HFFc6 (cell line): Measurements from ENCODE around the gene F5. TPM values are rescaled to one million over a fixed set of nuclear protein-coding genes. Genes with fewer than 3 reads are reported as not detected.

ENCODE experiments used
- DNase-seq: peaks from one replicate; pipeline ENCODE4 v3.0.0-alpha.2; 2018
- H3K27ac Mint-ChIP-seq: 2 replicates; pipeline ENCODE4 v1.8.0; 2020; ENCODE audit warnings: mild to moderate bottlenecking, mixed read lengths
- H3K27me3 Mint-ChIP-seq: 2 replicates; pipeline ENCODE4 v1.8.0; 2021; ENCODE audit warnings: mild to moderate bottlenecking, moderate library complexity, mixed read lengths; ENCODE audit not compliant: insufficient read depth
- H3K36me3 Mint-ChIP-seq: 2 replicates; pipeline ENCODE4 v1.8.0; 2021; ENCODE audit warnings: low read depth, mixed read lengths
- H3K4me1 Mint-ChIP-seq: 2 replicates; pipeline ENCODE4 v1.8.0; 2020; ENCODE audit warnings: low read depth, mixed read lengths
- H3K4me3 Mint-ChIP-seq: 2 replicates; pipeline ENCODE4 v1.8.0; 2020; ENCODE audit warnings: mild to moderate bottlenecking, moderate library complexity, mixed read lengths
- H3K9me3 Mint-ChIP-seq: 2 replicates; pipeline ENCODE4 v1.8.0; 2020; ENCODE audit warnings: mild to moderate bottlenecking, mixed read lengths
- CTCF ChIP-seq: fragments of 200-600 bp; sonication (generic); IDR thresholded peaks from 2 replicates; pipeline ENCODE4 v1.5.0; 2021; ENCODE audit warnings: antibody characterized with exemption, mild to moderate bottlenecking
- total RNA-seq, 6 experiments: library from RNA; stranded (reverse); fragmentation: NEBNext Ultra II Directional; extraction: Animal tissue kit (Norgen Biotek cat#: 25700); gene quantifications; 2 replicates in 1 of 6; 3 replicates in 5 of 6; pipeline ENCODE4 v1.2.3, GENCODE V29; 2021

Gene F5
- total RNA-seq, 6 experiments from 2014 or later, result not detected

DNA sequence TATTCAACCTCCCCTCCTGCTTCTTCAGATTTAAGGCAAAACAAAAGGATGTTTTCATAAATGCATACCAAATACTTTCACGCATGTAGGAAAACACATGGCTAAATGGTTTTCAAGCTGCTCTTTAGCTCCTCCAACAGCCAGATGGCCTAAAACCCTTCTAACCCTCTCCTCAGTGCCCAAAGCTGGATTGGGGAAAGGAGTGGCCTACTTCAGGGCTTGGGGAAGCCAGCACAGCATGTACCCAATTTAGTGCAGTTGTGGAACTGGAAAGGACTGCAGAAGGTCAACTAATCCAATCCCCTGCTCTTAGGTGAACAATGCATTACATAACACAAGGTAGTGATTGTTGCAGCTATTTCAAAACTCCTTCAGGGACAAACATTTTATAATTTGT, 9.3 kb downstream of the F5 start:
- Mint-ChIP-seq H3K9me3 (no peaks in the 10 kb centered on the region), H3K27ac (no peak overlapping the region), H3K36me3 (no peaks in the 10 kb centered on the region), H3K27me3 (peaks cover 2% of the 10 kb centered on the region; the same call in 1 of the 2 replicates), H3K4me1 (no peaks in the 10 kb centered on the region), H3K4me3 (no peak overlapping the region)
- no peak for DNase-seq
- no peak for TF ChIP-seq CTCF

DNA sequence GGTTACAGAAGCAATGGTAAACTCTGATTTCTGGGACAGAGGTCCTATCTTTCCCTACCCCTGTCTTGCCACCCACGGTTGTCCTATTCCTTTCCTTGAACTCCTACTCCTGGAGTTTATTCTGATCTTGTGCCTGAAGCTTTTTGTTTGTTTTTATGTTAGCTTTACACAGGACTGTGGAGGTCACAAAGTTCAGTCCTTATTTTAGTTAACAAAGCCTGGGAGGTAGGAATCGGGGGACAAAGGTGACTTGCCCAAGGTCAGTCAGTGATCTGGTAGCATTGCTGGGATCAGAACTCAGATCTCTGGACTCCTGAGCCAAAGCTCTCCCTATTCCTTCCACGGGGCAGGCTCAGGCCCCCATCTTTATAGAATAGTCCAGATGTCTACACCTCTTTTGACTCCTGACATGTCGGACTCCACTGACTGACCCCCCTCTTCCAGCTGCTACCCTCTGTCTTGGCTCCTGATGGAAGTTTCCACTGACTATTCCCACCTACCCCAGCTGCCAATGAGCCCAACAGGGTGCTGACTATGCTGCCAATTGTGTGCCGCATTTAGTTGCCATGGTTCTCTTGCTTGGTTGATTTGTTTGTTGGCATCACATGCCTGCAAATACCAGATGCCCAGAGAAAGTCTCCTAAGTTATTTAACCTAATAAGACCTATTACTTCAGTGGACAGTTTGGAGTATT, 9.9 kb downstream of the F5 start:
- H3K36me3 Mint-ChIP-seq, result no peaks in the 10 kb centered on the region
- H3K9me3 Mint-ChIP-seq, result no peaks in the 10 kb centered on the region
- peaks cover 2% of the 10 kb centered on the region; the same call in 1 of the 2 replicates for H3K27me3 Mint-ChIP-seq
- no peak overlapping the region for H3K27ac Mint-ChIP-seq
- H3K4me3 Mint-ChIP-seq, result no peak overlapping the region
- no peaks in the 10 kb centered on the region for H3K4me1 Mint-ChIP-seq
- no peak for TF ChIP-seq CTCF
- DNase-seq, result no peak

DNA sequence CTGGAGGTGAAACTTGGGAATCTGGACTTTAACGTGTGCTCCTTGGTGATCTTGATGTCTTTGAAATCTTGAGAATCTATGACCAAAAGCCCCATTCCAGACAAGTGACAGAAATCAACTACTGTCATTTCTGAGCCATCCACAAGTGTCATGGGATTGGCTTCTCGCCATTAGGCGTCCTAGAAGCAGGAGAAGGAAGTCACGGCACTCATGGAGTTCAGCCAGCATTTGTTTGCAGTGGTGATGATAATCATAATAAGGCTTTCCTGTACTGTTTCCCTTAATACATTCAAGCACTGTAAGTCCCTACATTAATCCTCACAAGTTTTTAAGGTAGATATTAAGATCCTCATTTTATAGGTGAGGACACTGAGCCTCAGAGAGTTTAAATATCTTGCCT, 11.9 kb downstream of the F5 start:
- no peak for DNase-seq
- no peaks in the 10 kb centered on the region for H3K36me3 Mint-ChIP-seq
- H3K27ac Mint-ChIP-seq, result no peak overlapping the region
- no peaks in the 10 kb centered on the region for H3K9me3 Mint-ChIP-seq
- no peak overlapping the region for H3K4me3 Mint-ChIP-seq
- H3K4me1 Mint-ChIP-seq, result no peaks in the 10 kb centered on the region
- peaks cover 2% of the 10 kb centered on the region; the same call in 1 of the 2 replicates for H3K27me3 Mint-ChIP-seq
- TF ChIP-seq CTCF, result no peak

DNA sequence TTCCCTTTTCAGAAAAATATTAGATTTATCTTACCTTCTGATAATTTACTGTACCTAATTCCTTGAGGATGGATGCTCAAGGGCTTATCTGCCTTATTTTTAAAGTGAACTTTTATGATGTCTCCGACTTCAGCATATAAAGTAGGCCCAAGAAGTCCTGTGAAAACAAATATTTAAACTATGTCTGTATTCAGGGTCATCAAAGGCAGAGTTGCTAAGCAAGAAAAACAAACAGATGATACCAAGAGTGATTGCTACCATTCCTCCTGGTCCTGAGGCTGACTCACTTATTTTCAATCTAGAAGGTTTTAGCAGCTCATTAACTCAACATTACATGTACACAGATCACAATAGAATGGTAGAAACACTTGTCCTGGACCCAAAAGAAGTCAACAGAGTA, 14.1 kb downstream of the F5 start:
- no peaks in the 10 kb centered on the region for H3K9me3 Mint-ChIP-seq
- no peak overlapping the region for H3K4me3 Mint-ChIP-seq
- no peaks in the 10 kb centered on the region for H3K4me1 Mint-ChIP-seq
- H3K27me3 Mint-ChIP-seq, result peaks cover 2% of the 10 kb centered on the region; the same call in 1 of the 2 replicates
- no peaks in the 10 kb centered on the region for H3K36me3 Mint-ChIP-seq
- DNase-seq, result peak; percentile 35
- no peak overlapping the region for H3K27ac Mint-ChIP-seq
- TF ChIP-seq CTCF, result no peak

DNA sequence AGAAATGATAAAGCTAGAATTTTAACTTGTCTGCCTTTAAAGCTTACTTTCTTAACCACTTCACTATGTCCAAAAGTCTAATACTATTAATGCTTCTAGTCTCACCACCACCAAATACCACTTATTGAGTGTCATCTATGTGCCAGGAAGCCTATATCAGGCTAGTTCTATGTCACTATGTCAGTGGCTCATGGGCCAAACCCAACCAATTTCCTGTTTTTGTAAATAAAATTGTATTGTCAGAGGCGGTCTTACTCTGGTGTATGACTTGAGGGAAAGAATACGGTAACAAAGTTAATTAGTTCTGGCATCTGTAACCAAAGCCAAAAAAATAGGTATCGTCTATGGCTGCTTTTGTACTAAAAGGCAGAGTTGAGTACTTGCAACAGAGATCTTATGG, 14.8 kb downstream of the F5 start:
- no peak overlapping the region for H3K4me3 Mint-ChIP-seq
- no peak for TF ChIP-seq CTCF

More for the DNA sequence above, 14.8 kb downstream of the F5 start:
- peaks cover 2% of the 10 kb centered on the region; the same call in 1 of the 2 replicates for H3K27me3 Mint-ChIP-seq
- H3K27ac Mint-ChIP-seq, result no peak overlapping the region
- DNase-seq, result no peak
- no peaks in the 10 kb centered on the region for H3K9me3 Mint-ChIP-seq
- no peaks in the 10 kb centered on the region for H3K4me1 Mint-ChIP-seq
- H3K36me3 Mint-ChIP-seq, result no peaks in the 10 kb centered on the region
